ENCODE data around the gene PLCD4.

Gene PLCD4

GRCh38 chr2:218569038-218569431 lies 38.7 kb upstream of the PLCD4 start:
- H3K4me2 ChIP-seq (ENCODE audit: low read depth, low read length, poor library complexity, severe bottlenecking) = peak overlapping the region; percentile 93
- peak overlapping the region; percentile 84 for H2AFZ ChIP-seq (ENCODE audit: low read depth, low read length, severe bottlenecking)
- peak overlapping the region; percentile 82 for H3K27ac ChIP-seq (ENCODE audit: low read depth, low read length)
- H3K9me3 ChIP-seq (ENCODE audit: insufficient read depth, low read length) = no peaks in the 10 kb centered on the region
- no peaks in the 10 kb centered on the region for H3K27me3 ChIP-seq (ENCODE audit: low read length)
- no peaks in the 10 kb centered on the region for H3K9me2 ChIP-seq (replicated peaks; ENCODE audit: insufficient read depth, low read length)
- H3K4me3 ChIP-seq (ENCODE audit: insufficient read depth, low read length, poor library complexity, severe bottlenecking) = peak overlapping the region; percentile 93
- peaks cover 13% of the 10 kb centered on the region for H3K36me3 ChIP-seq (ENCODE audit: low read length)
- H3F3A ChIP-seq (ENCODE audit: insufficient read depth) = peaks cover 4% of the 10 kb centered on the region; the same call in 1 of the 2 replicates
- peaks cover 93% of the 10 kb centered on the region for H3K79me2 ChIP-seq (ENCODE audit: insufficient read depth, low read length)
- TF ChIP-seq, protein P1, sequence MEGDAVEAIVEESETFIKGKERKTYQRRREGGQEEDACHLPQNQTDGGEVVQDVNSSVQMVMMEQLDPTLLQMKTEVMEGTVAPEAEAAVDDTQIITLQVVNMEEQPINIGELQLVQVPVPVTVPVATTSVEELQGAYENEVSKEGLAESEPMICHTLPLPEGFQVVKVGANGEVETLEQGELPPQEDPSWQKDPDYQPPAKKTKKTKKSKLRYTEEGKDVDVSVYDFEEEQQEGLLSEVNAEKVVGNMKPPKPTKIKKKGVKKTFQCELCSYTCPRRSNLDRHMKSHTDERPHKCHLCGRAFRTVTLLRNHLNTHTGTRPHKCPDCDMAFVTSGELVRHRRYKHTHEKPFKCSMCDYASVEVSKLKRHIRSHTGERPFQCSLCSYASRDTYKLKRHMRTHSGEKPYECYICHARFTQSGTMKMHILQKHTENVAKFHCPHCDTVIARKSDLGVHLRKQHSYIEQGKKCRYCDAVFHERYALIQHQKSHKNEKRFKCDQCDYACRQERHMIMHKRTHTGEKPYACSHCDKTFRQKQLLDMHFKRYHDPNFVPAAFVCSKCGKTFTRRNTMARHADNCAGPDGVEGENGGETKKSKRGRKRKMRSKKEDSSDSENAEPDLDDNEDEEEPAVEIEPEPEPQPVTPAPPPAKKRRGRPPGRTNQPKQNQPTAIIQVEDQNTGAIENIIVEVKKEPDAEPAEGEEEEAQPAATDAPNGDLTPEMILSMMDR (IDR thresholded peaks at IDR 0.05; ENCODE audit: insufficient read depth, low read length, poor library complexity, severe bottlenecking) = no peak
- TF ChIP-seq EZH2phosphoT487 (conservative IDR thresholded peaks at IDR 0.05; ENCODE audit: low read length) = no peak
- H4K20me1 ChIP-seq (ENCODE audit: low read depth, low read length) = peaks cover under 1% of the 10 kb centered on the region; the same call in 1 of the 2 replicates
- peak overlapping the region; percentile 97 for H3K9ac ChIP-seq (ENCODE audit: low read length)

DNA sequence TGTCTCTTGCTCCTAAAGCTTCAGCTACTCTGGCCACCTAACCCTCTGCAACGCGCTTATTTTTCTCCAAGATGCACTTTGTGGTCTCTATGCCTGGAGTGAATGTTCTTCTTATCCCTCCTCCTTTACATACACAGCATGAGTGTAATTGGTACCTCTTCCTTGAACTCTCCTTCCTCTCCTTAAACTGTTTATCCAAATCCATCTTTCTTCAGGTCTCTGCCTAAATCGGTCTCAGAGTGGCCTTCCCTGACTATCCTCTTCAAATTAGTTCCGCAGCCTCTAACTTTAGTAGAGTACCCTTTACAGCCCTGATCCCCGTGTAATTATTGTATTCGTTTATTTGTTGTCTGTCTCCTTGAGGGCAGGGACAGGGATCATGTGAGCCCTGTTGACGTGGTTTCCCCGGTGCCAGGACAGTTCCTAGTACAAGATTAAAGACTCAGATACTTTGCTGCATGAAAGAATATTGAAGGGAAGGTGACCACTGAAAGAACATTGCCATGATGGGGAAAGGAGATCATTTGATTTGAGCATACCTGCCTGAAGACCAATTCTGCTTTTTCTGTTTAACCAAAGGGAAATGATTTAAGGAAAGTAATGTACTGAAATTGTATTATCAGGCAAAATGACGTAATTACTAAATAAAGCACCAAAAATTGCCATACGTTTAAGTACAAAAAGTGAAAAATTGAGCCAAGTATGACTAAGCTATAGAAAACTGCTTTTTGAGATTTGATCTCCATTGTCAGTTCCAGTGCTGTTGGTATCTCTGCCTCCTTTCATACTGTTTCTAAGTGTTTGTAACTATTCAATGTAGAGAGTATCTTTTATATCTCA lies 37.8 kb upstream of the PLCD4 start:
- H3K4me2 ChIP-seq (ENCODE audit: low read depth, low read length, poor library complexity, severe bottlenecking) = peak overlapping the region; percentile 93
- peak overlapping the region; percentile 97 for H3K9ac ChIP-seq (ENCODE audit: low read length)
- H3K27ac ChIP-seq (ENCODE audit: low read depth, low read length) = peak overlapping the region; percentile 82
- H3K4me3 ChIP-seq (ENCODE audit: insufficient read depth, low read length, poor library complexity, severe bottlenecking) = peak overlapping the region; percentile 93
- no peak overlapping the region for H2AFZ ChIP-seq (ENCODE audit: low read depth, low read length, severe bottlenecking)
- H3K79me2 ChIP-seq (ENCODE audit: insufficient read depth, low read length) = peaks cover 93% of the 10 kb centered on the region
- H3K36me3 ChIP-seq (ENCODE audit: low read length) = peaks cover 20% of the 10 kb centered on the region
- H3K27me3 ChIP-seq (ENCODE audit: low read length) = no peaks in the 10 kb centered on the region
- peaks cover 4% of the 10 kb centered on the region; the same call in 1 of the 2 replicates for H3F3A ChIP-seq (ENCODE audit: insufficient read depth)
- no peaks in the 10 kb centered on the region for H3K9me3 ChIP-seq (ENCODE audit: insufficient read depth, low read length)
- no peak for TF ChIP-seq EZH2phosphoT487 (conservative IDR thresholded peaks at IDR 0.05; ENCODE audit: low read length)
- TF ChIP-seq, protein P1 (IDR thresholded peaks at IDR 0.05; ENCODE audit: insufficient read depth, low read length, poor library complexity, severe bottlenecking) = no peak
- no peaks in the 10 kb centered on the region for H3K9me2 ChIP-seq (replicated peaks; ENCODE audit: insufficient read depth, low read length)
- peaks cover 3% of the 10 kb centered on the region; the same call in 1 of the 2 replicates for H4K20me1 ChIP-seq (ENCODE audit: low read depth, low read length)

DNA sequence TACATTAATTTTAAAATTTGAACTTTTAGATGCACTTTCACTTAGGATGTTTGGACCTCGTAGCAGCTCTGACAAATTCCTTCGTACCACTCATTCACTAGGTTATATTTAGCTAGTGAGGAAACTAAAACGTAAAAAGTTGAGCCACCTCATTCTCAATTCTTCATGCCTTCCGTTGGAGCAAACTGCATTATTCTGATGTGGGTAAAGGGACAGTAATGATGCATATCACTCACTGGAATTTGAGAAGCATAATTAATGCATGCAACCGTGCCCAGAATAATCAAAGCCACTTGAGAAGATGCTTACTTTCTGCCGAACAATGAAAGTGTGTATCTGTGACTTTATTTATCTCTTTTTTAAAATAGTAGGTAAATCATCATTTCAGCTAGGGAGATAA lies 36.8 kb upstream of the PLCD4 start:
- Histone ChIP-seq H3K9ac (ENCODE audit: low read length) (peak overlapping the region; percentile 97), H3K79me2 (ENCODE audit: insufficient read depth, low read length) (peaks cover 93% of the 10 kb centered on the region), H3K9me2 (replicated peaks; ENCODE audit: insufficient read depth, low read length) (no peaks in the 10 kb centered on the region), H3K36me3 (ENCODE audit: low read length) (peaks cover 22% of the 10 kb centered on the region), H3K27me3 (ENCODE audit: low read length) (no peaks in the 10 kb centered on the region), H4K20me1 (ENCODE audit: low read depth, low read length) (peaks cover 7% of the 10 kb centered on the region; the same call in 1 of the 2 replicates), H3K9me3 (ENCODE audit: insufficient read depth, low read length) (no peaks in the 10 kb centered on the region), H3F3A (ENCODE audit: insufficient read depth) (peaks cover 6% of the 10 kb centered on the region; the same call in 1 of the 2 replicates), H3K27ac (ENCODE audit: low read depth, low read length) (no peak overlapping the region), H3K4me2 (ENCODE audit: low read depth, low read length, poor library complexity, severe bottlenecking) (peak overlapping the region; percentile 93), H3K4me3 (ENCODE audit: insufficient read depth, low read length, poor library complexity, severe bottlenecking) (peak overlapping the region; percentile 93), H2AFZ (ENCODE audit: low read depth, low read length, severe bottlenecking) (no peak overlapping the region)
- no peak for TF ChIP-seq EZH2phosphoT487 (conservative IDR thresholded peaks at IDR 0.05; ENCODE audit: low read length)
- TF ChIP-seq, protein P1 (IDR thresholded peaks at IDR 0.05; ENCODE audit: insufficient read depth, low read length, poor library complexity, severe bottlenecking) = no peak

Measured in SU-DHL-6 (cell line).